Measurements from ENCODE around the gene RTF2.

RTF2 gene

DNA sequence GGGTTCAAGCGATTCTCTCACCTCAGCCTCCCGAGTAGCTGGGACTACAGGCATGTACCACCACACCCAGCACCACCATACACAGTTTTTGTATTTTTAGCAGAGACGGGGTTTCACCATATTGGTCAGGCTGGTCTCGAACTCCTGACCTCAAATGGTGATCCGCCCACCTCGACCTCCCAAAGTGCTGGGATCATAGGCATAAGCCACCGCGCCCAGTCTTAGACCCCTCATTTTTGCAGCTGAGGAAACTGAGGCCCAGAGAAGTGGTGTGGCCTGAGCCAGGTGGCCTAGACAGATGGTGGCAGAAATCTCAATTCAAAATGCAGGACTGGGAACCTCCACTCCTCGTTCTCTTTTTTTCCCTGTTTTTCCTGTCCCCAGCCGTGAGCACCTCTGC is 43.5 kb downstream of the RTF2 start:
- Histone ChIP-seq H3K79me2 (no peaks in the 10 kb centered on the region), H3K36me3 (ENCODE audit: control insufficient read depth, insufficient read depth, low read length) (no peaks in the 10 kb centered on the region), H3K4me3 (ENCODE audit: low read depth, low read length) (no peak overlapping the region), H2AFZ (no peak overlapping the region), H3K27me3 (ENCODE audit: control insufficient read depth, insufficient read depth, low read length) (no peaks in the 10 kb centered on the region), H3K4me1 (no peaks in the 10 kb centered on the region), H3K9me3 (ENCODE audit: control insufficient read depth, low read length) (no peaks in the 10 kb centered on the region), H3K9ac (no peak overlapping the region), H3K4me2 (ENCODE audit: low read length) (no peak overlapping the region), H3K27ac (no peak overlapping the region)
- TF ChIP-seq, protein P1, sequence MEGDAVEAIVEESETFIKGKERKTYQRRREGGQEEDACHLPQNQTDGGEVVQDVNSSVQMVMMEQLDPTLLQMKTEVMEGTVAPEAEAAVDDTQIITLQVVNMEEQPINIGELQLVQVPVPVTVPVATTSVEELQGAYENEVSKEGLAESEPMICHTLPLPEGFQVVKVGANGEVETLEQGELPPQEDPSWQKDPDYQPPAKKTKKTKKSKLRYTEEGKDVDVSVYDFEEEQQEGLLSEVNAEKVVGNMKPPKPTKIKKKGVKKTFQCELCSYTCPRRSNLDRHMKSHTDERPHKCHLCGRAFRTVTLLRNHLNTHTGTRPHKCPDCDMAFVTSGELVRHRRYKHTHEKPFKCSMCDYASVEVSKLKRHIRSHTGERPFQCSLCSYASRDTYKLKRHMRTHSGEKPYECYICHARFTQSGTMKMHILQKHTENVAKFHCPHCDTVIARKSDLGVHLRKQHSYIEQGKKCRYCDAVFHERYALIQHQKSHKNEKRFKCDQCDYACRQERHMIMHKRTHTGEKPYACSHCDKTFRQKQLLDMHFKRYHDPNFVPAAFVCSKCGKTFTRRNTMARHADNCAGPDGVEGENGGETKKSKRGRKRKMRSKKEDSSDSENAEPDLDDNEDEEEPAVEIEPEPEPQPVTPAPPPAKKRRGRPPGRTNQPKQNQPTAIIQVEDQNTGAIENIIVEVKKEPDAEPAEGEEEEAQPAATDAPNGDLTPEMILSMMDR (IDR thresholded peaks at IDR 0.05): no peak

DNA sequence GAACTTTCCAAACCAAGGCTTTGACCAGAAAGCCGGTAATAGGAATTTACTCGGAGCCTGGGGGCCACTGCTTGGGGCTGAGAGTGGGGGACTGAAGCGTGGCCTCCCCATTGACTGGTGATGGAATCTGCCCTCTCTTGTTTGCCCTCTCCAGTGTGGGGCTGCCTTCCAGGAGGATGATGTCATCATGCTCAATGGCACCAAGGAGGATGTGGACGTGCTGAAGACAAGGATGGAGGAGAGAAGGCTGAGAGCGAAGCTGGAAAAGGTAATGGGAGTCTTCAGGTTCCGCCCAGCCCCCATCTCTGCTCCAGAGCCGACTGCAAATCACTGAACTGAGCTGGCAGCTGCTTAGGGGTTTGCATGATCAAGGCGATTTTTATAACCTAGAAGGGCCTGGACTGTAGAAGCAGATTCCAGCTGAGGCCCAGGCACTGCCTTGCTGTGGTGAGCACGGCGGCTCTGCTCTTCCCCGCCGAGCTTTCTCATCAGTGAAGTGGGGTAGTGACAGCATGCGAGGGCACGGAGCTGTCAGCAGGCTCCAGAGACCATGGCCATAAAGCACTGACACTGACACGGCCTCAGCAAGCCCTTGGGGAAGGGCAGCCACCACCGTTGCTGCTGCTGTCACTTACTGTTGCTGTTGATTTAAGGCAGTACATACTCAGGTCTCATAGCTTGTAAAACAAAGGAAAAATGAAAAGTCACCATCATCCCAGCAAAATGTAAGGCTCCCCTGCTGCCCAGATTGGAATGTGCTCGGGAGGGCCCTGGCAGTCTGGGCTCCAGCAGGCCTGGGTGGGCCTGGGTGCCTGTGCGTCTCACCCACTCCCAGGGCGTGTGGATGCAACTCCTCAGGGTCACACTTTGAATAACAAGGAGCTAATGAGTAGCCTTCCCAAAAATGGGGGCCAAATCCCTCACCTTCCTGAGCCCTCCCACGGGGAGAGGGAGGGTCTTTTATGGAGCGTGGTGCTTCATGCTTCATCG is 45.0 kb downstream of the RTF2 start:
- Histone ChIP-seq H3K36me3 (ENCODE audit: control insufficient read depth, insufficient read depth, low read length) (no peaks in the 10 kb centered on the region), H3K9ac (no peak overlapping the region), H2AFZ (no peak overlapping the region), H3K27me3 (ENCODE audit: control insufficient read depth, insufficient read depth, low read length) (no peaks in the 10 kb centered on the region), H3K4me1 (no peaks in the 10 kb centered on the region), H3K79me2 (no peaks in the 10 kb centered on the region), H3K27ac (no peak overlapping the region), H3K4me3 (ENCODE audit: low read depth, low read length) (no peak overlapping the region), H3K4me2 (ENCODE audit: low read length) (no peak overlapping the region), H3K9me3 (ENCODE audit: control insufficient read depth, low read length) (no peaks in the 10 kb centered on the region)
- TF ChIP-seq, protein P1 (IDR thresholded peaks at IDR 0.05): no peak

GRCh38 chr20:56516631-56517030 is 48.2 kb downstream of the RTF2 start:
- Histone ChIP-seq H3K4me3 (ENCODE audit: low read depth, low read length) (no peak overlapping the region), H3K9me3 (ENCODE audit: control insufficient read depth, low read length) (no peaks in the 10 kb centered on the region), H2AFZ (no peak overlapping the region), H3K79me2 (no peaks in the 10 kb centered on the region), H3K4me2 (ENCODE audit: low read length) (no peak overlapping the region), H3K27me3 (ENCODE audit: control insufficient read depth, insufficient read depth, low read length) (no peaks in the 10 kb centered on the region), H3K4me1 (no peaks in the 10 kb centered on the region), H3K27ac (no peak overlapping the region), H3K9ac (no peak overlapping the region), H3K36me3 (ENCODE audit: control insufficient read depth, insufficient read depth, low read length) (no peaks in the 10 kb centered on the region)
- TF ChIP-seq, protein P1 (IDR thresholded peaks at IDR 0.05): no peak

DNA sequence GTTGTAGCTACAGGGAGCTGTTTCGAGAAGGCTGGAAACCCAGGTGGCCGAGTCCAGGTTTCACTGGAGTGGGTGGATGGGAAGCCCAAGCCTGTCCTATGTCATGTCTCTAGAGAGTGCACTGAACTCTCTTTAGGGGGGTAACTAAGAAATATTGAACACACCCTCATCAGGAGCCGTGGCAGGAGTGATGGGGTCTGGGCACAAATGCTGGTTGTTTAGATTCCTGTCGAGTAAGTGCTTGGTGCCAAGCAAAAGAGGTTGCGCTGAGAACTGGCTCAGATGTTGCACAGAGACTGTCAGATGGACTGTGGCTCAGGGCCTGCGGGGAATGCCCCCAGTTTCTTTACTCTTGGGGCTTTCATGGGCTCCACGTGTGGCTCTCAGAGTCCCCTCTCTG is 48.8 kb downstream of the RTF2 start:
- Histone ChIP-seq H3K27ac (no peak overlapping the region), H3K4me3 (ENCODE audit: low read depth, low read length) (no peak overlapping the region), H3K9ac (no peak overlapping the region)

More for the DNA sequence above, 48.8 kb downstream of the RTF2 start:
- H3K4me2 ChIP-seq (ENCODE audit: low read length): no peak overlapping the region
- no peak overlapping the region for H2AFZ ChIP-seq
- H3K9me3 ChIP-seq (ENCODE audit: control insufficient read depth, low read length): no peaks in the 10 kb centered on the region
- H3K27me3 ChIP-seq (ENCODE audit: control insufficient read depth, insufficient read depth, low read length): no peaks in the 10 kb centered on the region
- H3K79me2 ChIP-seq: no peaks in the 10 kb centered on the region
- no peaks in the 10 kb centered on the region for H3K36me3 ChIP-seq (ENCODE audit: control insufficient read depth, insufficient read depth, low read length)
- TF ChIP-seq, protein P1 (IDR thresholded peaks at IDR 0.05): no peak
- H3K4me1 ChIP-seq: no peaks in the 10 kb centered on the region
